Measurements from ENCODE around the gene GAB1. TPM values are rescaled to one million over a fixed set of nuclear protein-coding genes. Genes with fewer than 3 reads are reported as not detected.
A peak's percentile ranks its signal among the peaks of the same experiment; 100 is the strongest.

The GAB1 gene
- total and polyA plus RNA-seq, 9 donors: 10.7 to 50.3 (median 32.4) TPM

DNA sequence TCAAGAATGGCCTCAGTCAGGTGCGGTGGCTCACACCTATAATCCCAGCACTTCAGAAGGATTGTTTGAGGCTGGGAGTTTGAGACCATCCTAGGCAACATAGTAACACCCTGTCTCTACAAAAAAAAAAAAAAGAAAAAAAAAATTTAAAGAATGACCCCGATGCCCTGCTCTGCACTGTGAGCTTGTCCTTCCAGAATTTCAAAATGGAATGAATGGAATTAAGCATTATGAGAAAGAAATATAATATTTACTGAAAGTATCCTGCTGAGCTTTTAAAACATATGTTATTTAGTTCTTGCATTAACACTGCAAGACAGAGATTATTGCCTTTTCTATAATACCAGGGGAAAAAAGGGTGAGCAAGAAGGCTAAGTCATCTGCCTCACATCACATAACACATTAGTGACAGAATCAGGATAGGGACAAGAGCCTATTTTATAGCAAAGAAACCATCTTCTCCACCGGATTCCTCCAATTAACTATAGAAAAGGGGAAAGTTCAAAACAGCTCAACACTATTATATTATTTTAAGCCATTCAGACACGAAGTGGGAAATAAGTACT lies 41.9 kb upstream of the GAB1 start:
- TF ChIP-seq, protein P1, sequence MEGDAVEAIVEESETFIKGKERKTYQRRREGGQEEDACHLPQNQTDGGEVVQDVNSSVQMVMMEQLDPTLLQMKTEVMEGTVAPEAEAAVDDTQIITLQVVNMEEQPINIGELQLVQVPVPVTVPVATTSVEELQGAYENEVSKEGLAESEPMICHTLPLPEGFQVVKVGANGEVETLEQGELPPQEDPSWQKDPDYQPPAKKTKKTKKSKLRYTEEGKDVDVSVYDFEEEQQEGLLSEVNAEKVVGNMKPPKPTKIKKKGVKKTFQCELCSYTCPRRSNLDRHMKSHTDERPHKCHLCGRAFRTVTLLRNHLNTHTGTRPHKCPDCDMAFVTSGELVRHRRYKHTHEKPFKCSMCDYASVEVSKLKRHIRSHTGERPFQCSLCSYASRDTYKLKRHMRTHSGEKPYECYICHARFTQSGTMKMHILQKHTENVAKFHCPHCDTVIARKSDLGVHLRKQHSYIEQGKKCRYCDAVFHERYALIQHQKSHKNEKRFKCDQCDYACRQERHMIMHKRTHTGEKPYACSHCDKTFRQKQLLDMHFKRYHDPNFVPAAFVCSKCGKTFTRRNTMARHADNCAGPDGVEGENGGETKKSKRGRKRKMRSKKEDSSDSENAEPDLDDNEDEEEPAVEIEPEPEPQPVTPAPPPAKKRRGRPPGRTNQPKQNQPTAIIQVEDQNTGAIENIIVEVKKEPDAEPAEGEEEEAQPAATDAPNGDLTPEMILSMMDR (IDR thresholded peaks at IDR 0.05): no peak
- no peak for TF ChIP-seq POLR2A (IDR thresholded peaks at IDR 0.05)
- no peak for TF ChIP-seq EP300 (IDR thresholded peaks at IDR 0.05)
- Histone ChIP-seq H3K36me3 (no peaks in the 10 kb centered on the region), H3K27ac (peak overlapping the region in 1 of 2 donors; percentile 26), H3K4me1 (ENCODE audit: insufficient read depth) (peaks cover 6% of the 10 kb centered on the region), H3K27me3 (no peaks in the 10 kb centered on the region), H3K9me3 (no peaks in the 10 kb centered on the region), H3K4me3 (no peak overlapping the region)
- DNase-seq: no peak
- intact Hi-C loops (cut with DNase I): no loop called here
- 16 to 31% (median 20%) methylated on average over 4 of the region's 4 CpGs for WGBS, 3 donors

DNA sequence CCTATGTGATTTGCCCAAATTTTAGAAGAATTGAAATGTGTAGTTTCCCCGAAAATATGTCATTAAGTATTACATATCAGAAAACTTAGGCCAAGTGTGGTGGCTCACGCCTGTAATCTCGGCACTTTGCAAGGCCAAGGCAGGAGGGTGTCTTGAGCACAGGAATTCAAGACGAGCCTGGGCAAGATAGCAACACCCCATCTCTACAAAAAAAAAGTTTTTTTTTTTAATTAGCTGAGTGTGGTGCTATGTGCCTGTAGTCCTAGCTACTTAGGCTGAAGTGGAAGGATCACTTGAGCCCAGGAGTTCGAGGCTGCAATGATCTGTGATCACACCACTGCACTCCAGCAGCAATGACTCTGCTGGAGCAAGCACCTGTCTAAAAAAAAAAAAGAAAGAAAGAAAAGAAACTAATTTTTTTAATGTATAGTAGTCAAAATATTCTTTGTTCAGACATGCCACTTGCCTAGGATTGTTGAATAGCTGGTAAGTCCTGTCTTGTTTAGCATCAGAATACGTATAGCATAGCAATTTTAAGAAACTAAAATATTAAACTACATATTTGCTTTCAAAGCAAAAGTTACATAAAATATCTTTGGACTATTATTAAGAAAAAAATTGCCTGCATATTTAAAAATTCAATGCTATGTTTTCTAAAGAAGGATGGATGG lies 40.1 kb upstream of the GAB1 start:
- intact Hi-C loops (cut with DNase I): no loop called here

DNA sequence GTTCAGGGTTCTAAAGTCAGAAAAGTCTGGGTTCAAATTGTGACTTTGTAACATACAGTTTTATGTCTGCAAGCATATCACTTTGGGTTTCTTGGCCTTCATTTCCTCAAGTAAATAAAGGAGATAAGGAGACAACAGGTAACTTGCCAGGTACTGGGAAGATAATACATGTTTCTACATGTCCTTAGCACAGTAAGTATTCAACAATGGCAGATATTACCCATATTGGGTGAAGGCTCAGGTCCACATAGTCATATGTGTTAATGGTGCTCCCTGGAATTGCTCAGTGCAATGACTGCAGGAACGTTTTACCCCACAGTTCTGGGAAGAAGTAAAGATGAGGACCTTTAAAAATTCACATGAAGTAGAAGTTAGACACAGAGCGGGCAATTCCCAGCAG lies 35.8 kb upstream of the GAB1 start:
- Histone ChIP-seq H3K27ac (no peak overlapping the region), H3K4me1 (ENCODE audit: insufficient read depth) (peaks cover 5% of the 10 kb centered on the region), H3K36me3 (no peaks in the 10 kb centered on the region), H3K27me3 (no peaks in the 10 kb centered on the region), H3K9me3 (no peaks in the 10 kb centered on the region), H3K4me3 (no peak overlapping the region)
- no peak for DNase-seq
- TF ChIP-seq POLR2A (IDR thresholded peaks at IDR 0.05) (no peak), EP300 (IDR thresholded peaks at IDR 0.05) (no peak)
- TF ChIP-seq, protein P1 (IDR thresholded peaks at IDR 0.05): no peak
- 79 to 82% (median 80%) methylated on average over 2 of the region's 2 CpGs for WGBS, 3 donors
- intact Hi-C loops (cut with DNase I): no loop called here

More for the DNA sequence above, 40.1 kb upstream of the GAB1 start:
- WGBS, 3 donors: 72 to 80% (median 79%) methylated on average over 6 of the region's 6 CpGs
- Histone ChIP-seq H3K4me3 (no peak overlapping the region), H3K36me3 (no peaks in the 10 kb centered on the region), H3K27me3 (no peaks in the 10 kb centered on the region), H3K9me3 (no peaks in the 10 kb centered on the region), H3K4me1 (ENCODE audit: insufficient read depth) (peaks cover 3% of the 10 kb centered on the region), H3K27ac (no peak overlapping the region)
- no peak for DNase-seq
- no peak for TF ChIP-seq POLR2A (IDR thresholded peaks at IDR 0.05)
- TF ChIP-seq, protein P1 (IDR thresholded peaks at IDR 0.05): no peak
- no peak for TF ChIP-seq EP300 (IDR thresholded peaks at IDR 0.05)

DNA sequence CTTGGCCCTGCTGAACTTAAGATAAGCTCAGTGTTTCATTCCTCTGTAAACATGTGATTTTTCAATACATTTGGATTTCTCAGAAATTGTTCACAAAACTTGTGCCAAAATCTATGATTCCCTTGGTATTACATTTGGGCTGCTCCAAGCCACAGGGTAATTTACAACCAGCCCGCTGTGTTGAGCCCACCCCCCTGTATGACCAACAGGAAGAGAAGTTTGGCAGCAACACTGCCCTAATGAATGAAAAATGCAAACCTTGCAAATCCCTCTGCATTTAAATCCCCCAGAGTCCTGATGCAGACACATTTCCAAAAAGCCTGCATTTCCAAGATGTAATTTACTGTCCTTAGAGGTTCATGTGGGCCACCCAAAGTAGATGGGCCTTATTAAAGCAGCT lies 34.1 kb upstream of the GAB1 start:
- Histone ChIP-seq H3K36me3 (no peaks in the 10 kb centered on the region), H3K4me1 (ENCODE audit: insufficient read depth) (peaks cover 5% of the 10 kb centered on the region), H3K27me3 (no peaks in the 10 kb centered on the region), H3K4me3 (no peak overlapping the region), H3K9me3 (no peaks in the 10 kb centered on the region), H3K27ac (no peak overlapping the region)
- WGBS, 3 donors: 0 to 2% (median 0%) methylated on average over 1 of the region's 1 CpG
- DNase-seq: no peak
- TF ChIP-seq, protein P1 (IDR thresholded peaks at IDR 0.05): no peak
- TF ChIP-seq EP300 (IDR thresholded peaks at IDR 0.05): no peak
- no peak for TF ChIP-seq POLR2A (IDR thresholded peaks at IDR 0.05)
- intact Hi-C loops (cut with DNase I): no loop called here

All from ovary (tissue), 9 donors.